Erythroblast (primary cell): ENCODE results near the gene TAOK2.

Experiments used
- GATA1 ChIP-seq: IDR thresholded peaks from 2 replicates; pipeline ENCODE4 v1.6.1; 2011; ENCODE audit warnings: low read depth, mild to moderate bottlenecking, control low read depth, low read length, moderate library complexity
- POLR2A ChIP-seq: IDR thresholded peaks from 2 replicates; pipeline ENCODE4 v1.6.1; 2011; ENCODE audit warnings: mild to moderate bottlenecking, low read length

DNA sequence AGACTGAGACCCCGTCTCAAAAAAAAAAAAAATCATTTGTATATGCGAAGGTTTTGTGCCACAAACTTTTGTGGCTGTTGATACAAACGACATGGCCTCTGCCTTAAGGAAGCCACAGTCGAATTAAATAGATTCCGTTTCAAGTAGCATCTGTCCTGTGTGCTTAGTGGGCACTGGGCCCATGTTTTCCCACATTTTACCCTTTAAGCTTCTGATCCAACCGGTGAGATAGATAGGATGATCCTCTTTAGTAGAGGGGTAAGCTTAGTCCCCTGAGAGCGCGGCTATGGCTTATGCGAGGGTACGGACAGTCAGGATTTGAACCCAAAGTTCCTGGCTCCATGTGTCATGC lies 12.6 kb upstream of the TAOK2 start:
- TF ChIP-seq POLR2A: no peak
- no peak for TF ChIP-seq GATA1
